Measurements from ENCODE around the gene PEMT.

- TF ChIP-seq CTCF (IDR thresholded peaks at IDR 0.05 in 8 of 11, conservative IDR thresholded peaks at IDR 0.05 in 3 of 11) (no peak), POLR2A (IDR thresholded peaks at IDR 0.05) (no peak)
Measured at GRCh38 chr17:17541640-17542001, 49.9 kb downstream of the PEMT start.
